A549 (cell line): ENCODE results near the gene RIMS4.

Source experiments
- BHLHE40 ChIP-seq: IDR thresholded peaks from 2 replicates; pipeline ENCODE4 v1.6.1; 2012; ENCODE audit warnings: low read depth, low read length, inconsistent platforms
- CEBPB ChIP-seq, 2 experiments: fragments of >200 bp in 1 of 2; sonication (Bioruptor Twin) in 1 of 2; formaldehyde crosslinking in 1 of 2; IDR thresholded peaks; 2 replicates each; pipeline ENCODE4 v1.6.1; 2012 to 2016
- CTCF ChIP-seq: fragments of >200 bp; sonication (Bioruptor Twin); formaldehyde crosslinking; IDR thresholded peaks from 3 replicates; pipeline ENCODE4 v1.5.1; 2016
- EP300 ChIP-seq, 2 experiments: fragments of >200 bp; sonication (Bioruptor Twin); formaldehyde crosslinking; IDR thresholded peaks; 2 replicates in 1 of 2; 3 replicates in 1 of 2; pipeline ENCODE4 v1.6.1; 2016 to 2017
- JUNB ChIP-seq: fragments of >200 bp; sonication (Bioruptor Twin); formaldehyde crosslinking; IDR thresholded peaks from 2 replicates; pipeline ENCODE4 v1.6.1; 2016
- NPAS2 ChIP-seq: fragments of 250-450 bp; sonication (Bioruptor Pico); IDR thresholded peaks from 2 replicates; pipeline ENCODE4 v1.8.0; 2022; ENCODE audit warnings: mild to moderate bottlenecking, moderate library complexity, borderline replicate concordance
- POLR2A ChIP-seq: IDR thresholded peaks from 2 replicates; pipeline ENCODE4 v1.6.1; 2012; ENCODE audit warnings: mild to moderate bottlenecking, low read length
- POLR2AphosphoS2 ChIP-seq: conservative IDR thresholded peaks from 2 replicates; pipeline ENCODE4 v1.6.1; 2012; ENCODE audit warnings: low read length, improper control_type of control experiment, inconsistent platforms
- RFX5 ChIP-seq: fragments of 450-650 bp; IDR thresholded peaks from 2 replicates; pipeline ENCODE4 v1.7.1; 2014; ENCODE audit warnings: antibody characterized with exemption, mild to moderate bottlenecking, moderate library complexity
- TF ChIP-seq, protein P1 (sequence below): fragments of 450-650 bp; IDR thresholded peaks from 2 replicates; pipeline ENCODE4 v1.6.1; 2014; ENCODE audit warnings: antibody characterized with exemption
- TF ChIP-seq, protein P2 (sequence below): IDR thresholded peaks from 2 replicates; pipeline ENCODE4 v1.6.1; 2012
- TF ChIP-seq, protein P3 (sequence below): fragments of 200-600 bp; sonication (generic); IDR thresholded peaks from 2 replicates; pipeline ENCODE4 v1.6.1; 2016; ENCODE audit warnings: antibody characterized with exemption, mild to moderate bottlenecking, moderate library complexity
- TF ChIP-seq, protein P4 (sequence below): IDR thresholded peaks from 2 replicates; pipeline ENCODE4 v1.6.1; 2012

GRCh38 chr20:44765091-44765490 lies 45.3 kb downstream of the RIMS4 start:
- no peak for TF ChIP-seq RFX5
- TF ChIP-seq, protein P1, sequence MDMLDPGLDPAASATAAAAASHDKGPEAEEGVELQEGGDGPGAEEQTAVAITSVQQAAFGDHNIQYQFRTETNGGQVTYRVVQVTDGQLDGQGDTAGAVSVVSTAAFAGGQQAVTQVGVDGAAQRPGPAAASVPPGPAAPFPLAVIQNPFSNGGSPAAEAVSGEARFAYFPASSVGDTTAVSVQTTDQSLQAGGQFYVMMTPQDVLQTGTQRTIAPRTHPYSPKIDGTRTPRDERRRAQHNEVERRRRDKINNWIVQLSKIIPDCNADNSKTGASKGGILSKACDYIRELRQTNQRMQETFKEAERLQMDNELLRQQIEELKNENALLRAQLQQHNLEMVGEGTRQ, result no peak
- TF ChIP-seq JUNB, result no peak
- no peak for TF ChIP-seq CTCF
- no peak for TF ChIP-seq NPAS2 (CRISPR knock-in tag)
- TF ChIP-seq CEBPB (IDR thresholded peaks at IDR 0.05), result no peak
- TF ChIP-seq BHLHE40, result no peak
- no peak for TF ChIP-seq EP300 (IDR thresholded peaks at IDR 0.05)
- TF ChIP-seq POLR2AphosphoS2, result no peak
- TF ChIP-seq POLR2A, result no peak
- TF ChIP-seq, protein P2, sequence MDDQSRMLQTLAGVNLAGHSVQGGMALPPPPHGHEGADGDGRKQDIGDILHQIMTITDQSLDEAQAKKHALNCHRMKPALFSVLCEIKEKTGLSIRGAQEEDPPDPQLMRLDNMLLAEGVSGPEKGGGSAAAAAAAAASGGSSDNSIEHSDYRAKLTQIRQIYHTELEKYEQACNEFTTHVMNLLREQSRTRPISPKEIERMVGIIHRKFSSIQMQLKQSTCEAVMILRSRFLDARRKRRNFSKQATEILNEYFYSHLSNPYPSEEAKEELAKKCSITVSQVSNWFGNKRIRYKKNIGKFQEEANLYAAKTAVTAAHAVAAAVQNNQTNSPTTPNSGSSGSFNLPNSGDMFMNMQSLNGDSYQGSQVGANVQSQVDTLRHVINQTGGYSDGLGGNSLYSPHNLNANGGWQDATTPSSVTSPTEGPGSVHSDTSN, result no peak
- TF ChIP-seq, protein P3, sequence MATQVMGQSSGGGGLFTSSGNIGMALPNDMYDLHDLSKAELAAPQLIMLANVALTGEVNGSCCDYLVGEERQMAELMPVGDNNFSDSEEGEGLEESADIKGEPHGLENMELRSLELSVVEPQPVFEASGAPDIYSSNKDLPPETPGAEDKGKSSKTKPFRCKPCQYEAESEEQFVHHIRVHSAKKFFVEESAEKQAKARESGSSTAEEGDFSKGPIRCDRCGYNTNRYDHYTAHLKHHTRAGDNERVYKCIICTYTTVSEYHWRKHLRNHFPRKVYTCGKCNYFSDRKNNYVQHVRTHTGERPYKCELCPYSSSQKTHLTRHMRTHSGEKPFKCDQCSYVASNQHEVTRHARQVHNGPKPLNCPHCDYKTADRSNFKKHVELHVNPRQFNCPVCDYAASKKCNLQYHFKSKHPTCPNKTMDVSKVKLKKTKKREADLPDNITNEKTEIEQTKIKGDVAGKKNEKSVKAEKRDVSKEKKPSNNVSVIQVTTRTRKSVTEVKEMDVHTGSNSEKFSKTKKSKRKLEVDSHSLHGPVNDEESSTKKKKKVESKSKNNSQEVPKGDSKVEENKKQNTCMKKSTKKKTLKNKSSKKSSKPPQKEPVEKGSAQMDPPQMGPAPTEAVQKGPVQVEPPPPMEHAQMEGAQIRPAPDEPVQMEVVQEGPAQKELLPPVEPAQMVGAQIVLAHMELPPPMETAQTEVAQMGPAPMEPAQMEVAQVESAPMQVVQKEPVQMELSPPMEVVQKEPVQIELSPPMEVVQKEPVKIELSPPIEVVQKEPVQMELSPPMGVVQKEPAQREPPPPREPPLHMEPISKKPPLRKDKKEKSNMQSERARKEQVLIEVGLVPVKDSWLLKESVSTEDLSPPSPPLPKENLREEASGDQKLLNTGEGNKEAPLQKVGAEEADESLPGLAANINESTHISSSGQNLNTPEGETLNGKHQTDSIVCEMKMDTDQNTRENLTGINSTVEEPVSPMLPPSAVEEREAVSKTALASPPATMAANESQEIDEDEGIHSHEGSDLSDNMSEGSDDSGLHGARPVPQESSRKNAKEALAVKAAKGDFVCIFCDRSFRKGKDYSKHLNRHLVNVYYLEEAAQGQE, result no peak
- TF ChIP-seq, protein P4, sequence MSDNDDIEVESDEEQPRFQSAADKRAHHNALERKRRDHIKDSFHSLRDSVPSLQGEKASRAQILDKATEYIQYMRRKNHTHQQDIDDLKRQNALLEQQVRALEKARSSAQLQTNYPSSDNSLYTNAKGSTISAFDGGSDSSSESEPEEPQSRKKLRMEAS, result no peak
